KOPT-K1 (cell line): Measurements from ENCODE around the gene LAMA2.

Source experiments
- H3K27ac ChIP-seq: fragments of 200-600 bp; sonication (generic); 2 replicates; pipeline ENCODE4 v1.5.1; 2016; ENCODE audit warnings: antibody characterized with exemption, mild to moderate bottlenecking, low read depth, low read length; ENCODE audit not compliant: poor library complexity, severe bottlenecking
- H3K36me3 ChIP-seq: fragments of 200-600 bp; sonication (generic); 2 replicates; pipeline ENCODE4 v1.5.1; 2017; ENCODE audit warnings: antibody characterized with exemption, mild to moderate bottlenecking, low read length, moderate library complexity; ENCODE audit not compliant: insufficient read depth
- H3K9me3 ChIP-seq: fragments of 200-600 bp; sonication (generic); 2 replicates; pipeline ENCODE4 v1.5.1; 2017; ENCODE audit warnings: antibody characterized with exemption, low read length, mild to moderate bottlenecking; ENCODE audit not compliant: insufficient read depth, poor library complexity, severe bottlenecking

LAMA2 gene

DNA sequence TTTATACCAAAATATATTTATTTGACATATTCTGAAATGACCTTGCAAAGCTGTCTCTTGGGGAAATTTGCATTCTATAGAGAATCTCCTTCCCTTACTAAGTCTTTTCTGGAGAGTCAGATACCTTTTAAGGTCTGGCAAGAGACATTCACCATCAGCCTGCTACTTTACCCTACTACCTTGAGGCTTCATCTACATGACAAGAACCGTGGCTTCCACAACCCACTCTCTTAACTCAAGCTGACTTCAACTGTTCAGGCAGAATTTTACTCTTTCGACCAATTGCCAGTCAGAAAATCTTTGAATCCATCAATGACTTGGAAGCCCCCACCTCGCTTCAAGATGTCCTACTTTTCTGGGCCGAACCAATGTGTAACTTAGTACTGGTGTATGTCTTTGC, 314.2 kb downstream of the LAMA2 start:
- H3K36me3 ChIP-seq = no peaks in the 10 kb centered on the region
- no peaks in the 10 kb centered on the region for H3K9me3 ChIP-seq

DNA sequence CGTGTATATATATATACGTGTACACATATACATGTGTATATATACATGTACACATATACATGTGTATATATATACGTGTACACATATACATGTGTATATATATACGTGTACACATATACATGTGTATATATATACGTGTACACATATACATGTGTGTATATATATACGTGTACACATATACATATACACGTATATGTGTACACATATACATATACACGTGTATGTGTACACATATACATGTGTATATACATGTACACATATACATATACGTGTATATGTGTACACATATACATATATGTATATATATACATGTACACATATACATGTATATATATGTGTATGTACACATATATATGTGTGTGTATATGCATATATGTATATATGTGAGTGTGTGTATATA, 317.2 kb downstream of the LAMA2 start:
- Histone ChIP-seq H3K27ac (no peak overlapping the region), H3K36me3 (no peaks in the 10 kb centered on the region), H3K9me3 (no peaks in the 10 kb centered on the region)

More for the DNA sequence above, 314.2 kb downstream of the LAMA2 start:
- H3K27ac ChIP-seq = no peak overlapping the region

DNA sequence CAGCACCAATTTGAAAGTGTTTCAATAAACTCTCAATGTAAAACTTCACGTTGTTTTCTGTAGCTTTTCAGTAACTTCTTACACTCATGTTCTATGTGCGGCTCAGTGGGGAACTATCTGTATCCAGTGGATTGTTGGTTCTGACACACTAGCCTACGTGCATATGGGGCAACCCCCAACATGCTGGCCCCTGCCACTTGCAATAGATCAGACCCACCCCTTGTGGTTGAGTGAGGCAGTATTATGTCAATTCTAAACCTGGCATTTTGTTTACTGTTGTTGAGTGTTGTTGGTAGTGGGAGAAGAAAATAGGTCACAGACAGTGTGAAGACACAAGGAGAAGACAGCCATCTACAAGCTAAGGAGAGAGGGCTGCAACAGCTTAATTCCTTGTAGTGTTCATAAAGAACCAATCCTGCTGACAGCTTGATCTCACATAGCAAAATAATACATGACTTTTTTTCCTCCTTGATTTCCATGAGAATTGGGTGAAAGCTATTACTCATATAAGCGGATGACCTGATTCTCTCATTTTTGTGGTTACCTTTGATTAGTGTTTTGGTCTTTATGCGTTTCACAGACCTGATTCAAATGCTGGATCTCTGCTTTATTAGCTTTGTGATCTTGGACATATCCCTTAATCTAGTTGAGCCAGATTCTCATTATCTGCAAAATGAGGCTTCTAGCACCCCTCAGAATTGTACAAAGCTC, 320.4 kb downstream of the LAMA2 start:
- H3K9me3 ChIP-seq = no peaks in the 10 kb centered on the region
- no peaks in the 10 kb centered on the region for H3K36me3 ChIP-seq
- no peak overlapping the region for H3K27ac ChIP-seq

DNA sequence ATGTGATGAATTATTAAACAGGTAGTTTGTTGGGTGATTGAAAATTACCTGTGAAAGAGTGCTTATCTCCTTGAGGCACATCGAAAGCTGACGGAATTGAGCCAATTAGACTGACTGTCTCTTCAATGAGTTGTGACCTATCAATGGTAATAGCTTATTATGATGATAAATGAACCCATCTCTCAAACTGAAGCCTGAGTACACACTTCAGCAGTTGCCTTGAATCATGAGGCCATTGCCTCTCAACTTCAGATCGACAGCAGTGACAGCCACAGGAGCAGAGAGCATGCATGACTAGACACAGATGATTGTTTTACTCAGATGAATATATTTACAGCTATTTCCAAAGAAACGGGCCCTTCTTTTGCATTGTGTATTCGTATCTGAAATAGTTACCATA, 323.9 kb downstream of the LAMA2 start:
- Histone ChIP-seq H3K36me3 (no peaks in the 10 kb centered on the region), H3K27ac (no peak overlapping the region), H3K9me3 (no peaks in the 10 kb centered on the region)

DNA sequence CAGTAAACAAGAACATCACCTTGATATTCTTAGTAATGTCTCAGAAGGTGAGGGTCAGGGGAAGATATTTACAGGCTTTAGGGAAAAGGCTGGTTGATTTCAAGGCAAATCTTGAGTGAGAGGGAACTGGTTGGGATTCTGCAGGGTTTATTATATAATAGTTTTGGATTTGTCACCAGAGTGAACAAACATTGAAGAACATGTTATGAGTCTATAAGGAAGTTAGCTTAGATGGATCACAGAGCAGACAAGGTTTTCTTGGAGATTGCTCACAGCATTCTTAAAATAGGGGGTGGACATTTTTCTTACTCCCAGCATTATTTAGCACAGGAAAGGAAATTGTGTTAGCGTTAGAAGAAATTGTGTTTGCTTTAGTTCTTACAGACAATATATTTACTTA, 324.9 kb downstream of the LAMA2 start:
- Histone ChIP-seq H3K9me3 (no peaks in the 10 kb centered on the region), H3K36me3 (no peaks in the 10 kb centered on the region), H3K27ac (no peak overlapping the region)

DNA sequence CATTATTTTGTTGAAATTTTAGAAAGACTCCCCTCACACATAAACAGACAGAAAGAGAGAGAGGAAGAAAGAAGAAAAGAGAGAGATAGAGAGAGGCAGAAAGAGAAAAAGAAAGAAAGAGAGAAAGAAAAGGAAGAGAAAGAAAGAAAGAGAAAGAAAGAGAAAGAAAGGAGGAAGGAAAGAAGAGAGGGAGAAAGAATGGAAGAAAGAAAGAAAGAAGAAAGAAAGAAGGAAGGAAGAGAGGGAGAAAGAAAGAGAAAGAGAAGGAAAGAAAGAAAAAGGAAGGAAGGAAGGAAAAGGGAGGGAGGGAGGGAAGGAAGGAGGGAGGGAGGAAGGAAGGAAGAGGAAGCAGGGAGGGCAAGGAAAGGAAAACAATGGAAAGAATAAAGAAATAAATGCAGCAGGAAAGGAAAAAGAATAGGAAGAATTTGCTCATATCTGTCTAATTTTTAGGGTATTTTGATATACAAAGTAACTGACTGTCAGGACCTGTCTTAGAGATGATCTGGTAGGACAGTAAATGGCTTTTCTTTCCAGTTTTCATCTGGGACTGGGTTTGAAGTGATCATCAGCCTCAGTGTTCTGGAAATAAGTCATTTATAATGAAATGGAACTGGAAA, 325.6 kb downstream of the LAMA2 start:
- Histone ChIP-seq H3K27ac (no peak overlapping the region), H3K36me3 (no peaks in the 10 kb centered on the region), H3K9me3 (no peaks in the 10 kb centered on the region)

DNA sequence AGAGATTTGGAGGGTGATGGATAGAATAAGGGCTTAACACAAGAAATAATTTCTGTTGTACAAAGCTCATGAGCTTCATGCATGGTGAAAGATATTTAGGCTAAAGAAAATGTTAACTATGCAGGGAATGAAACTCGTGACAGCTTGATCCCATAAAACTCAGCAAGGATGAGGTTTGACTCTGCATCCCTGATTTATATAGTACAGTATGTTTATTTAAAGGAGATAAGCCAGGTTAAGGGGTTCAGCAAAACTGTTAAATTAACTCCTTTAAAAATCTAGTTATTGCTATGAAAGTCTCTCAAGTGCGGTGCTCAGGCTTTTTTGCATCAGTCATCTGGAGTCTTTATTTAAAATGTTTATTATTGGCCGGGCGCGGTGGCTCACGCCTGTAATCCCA, 326.4 kb downstream of the LAMA2 start:
- no peaks in the 10 kb centered on the region for H3K9me3 ChIP-seq
- no peak overlapping the region for H3K27ac ChIP-seq
- no peaks in the 10 kb centered on the region for H3K36me3 ChIP-seq

DNA sequence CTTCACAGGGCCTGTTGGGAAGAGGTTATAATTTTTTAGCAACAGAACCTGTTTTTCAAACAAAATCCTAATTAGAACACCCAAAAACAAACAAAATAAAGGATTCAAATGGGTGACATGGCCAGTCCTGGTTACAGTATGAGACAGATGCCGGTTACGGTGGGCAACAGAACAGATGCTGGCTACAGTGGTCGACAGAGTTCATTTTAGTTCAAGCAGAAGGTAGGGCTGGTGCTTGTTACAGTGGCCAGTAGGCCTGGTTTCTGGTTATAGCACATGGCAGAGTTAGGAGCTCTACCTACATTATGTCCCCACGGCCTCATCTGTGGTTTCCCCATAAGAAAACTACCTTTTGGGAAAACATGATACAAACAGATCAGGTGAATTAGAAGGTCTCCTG, 327.7 kb downstream of the LAMA2 start:
- Histone ChIP-seq H3K36me3 (no peaks in the 10 kb centered on the region), H3K27ac (no peak overlapping the region), H3K9me3 (no peaks in the 10 kb centered on the region)

DNA sequence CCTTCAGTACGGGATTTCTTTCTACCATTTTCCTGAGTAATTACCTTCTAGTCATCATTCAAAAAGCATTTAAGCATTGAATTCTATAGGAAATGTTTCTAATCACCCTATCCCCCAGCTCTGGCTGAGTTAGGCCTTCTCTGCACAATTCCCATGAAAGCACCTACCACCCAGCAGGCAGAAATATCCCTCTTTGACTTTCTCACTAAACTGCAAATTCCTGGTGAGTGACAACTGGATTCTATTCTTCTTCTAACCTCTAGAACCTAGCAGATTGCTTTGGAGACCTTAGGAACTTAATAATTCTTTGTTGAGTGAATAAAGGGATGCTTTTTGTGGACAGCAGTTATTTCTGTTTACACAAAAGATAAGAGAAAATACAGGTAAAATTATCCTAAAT, 328.7 kb downstream of the LAMA2 start:
- Histone ChIP-seq H3K27ac (no peak overlapping the region), H3K36me3 (no peaks in the 10 kb centered on the region), H3K9me3 (no peaks in the 10 kb centered on the region)

DNA sequence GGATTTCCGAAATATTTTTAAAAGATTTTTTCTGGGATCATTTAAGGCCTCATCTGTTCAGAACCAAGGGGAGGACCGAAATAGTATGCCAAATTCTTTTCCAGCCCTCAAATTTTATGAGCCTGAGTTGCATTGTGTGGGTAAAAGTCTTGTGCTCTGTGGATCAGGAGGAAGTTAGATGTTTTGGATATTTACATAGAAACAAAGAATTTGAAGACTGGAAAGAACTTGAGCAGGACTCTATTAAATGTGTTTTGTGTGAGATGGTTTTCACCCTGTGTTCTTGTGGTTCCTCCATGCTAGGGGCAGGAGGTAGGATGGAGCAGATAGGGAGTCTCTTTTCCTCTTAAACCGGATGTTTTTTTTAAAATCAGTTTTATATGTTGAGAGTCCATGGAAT, 329.1 kb downstream of the LAMA2 start:
- H3K27ac ChIP-seq = no peak overlapping the region
- no peaks in the 10 kb centered on the region for H3K9me3 ChIP-seq
- H3K36me3 ChIP-seq = no peaks in the 10 kb centered on the region

DNA sequence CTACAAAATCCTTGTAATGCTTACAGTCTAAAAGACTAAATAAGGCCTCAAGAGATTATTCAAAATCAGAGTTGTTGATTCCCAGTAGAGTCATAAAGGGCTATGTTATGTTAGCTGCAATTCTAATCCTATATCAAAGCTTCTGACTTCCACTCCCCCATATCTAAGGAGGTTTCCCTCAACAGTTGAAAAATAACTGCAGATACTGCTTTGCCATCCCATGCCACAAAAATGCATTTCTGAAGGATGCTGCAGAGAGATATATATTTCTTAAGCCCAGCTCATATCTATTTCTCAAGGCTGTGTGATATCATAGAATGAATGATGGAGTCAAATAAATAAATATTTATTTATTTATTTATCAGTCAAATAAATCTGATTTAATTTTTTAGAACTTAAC, 332.3 kb downstream of the LAMA2 start:
- Histone ChIP-seq H3K9me3 (no peaks in the 10 kb centered on the region), H3K27ac (no peak overlapping the region), H3K36me3 (no peaks in the 10 kb centered on the region)

DNA sequence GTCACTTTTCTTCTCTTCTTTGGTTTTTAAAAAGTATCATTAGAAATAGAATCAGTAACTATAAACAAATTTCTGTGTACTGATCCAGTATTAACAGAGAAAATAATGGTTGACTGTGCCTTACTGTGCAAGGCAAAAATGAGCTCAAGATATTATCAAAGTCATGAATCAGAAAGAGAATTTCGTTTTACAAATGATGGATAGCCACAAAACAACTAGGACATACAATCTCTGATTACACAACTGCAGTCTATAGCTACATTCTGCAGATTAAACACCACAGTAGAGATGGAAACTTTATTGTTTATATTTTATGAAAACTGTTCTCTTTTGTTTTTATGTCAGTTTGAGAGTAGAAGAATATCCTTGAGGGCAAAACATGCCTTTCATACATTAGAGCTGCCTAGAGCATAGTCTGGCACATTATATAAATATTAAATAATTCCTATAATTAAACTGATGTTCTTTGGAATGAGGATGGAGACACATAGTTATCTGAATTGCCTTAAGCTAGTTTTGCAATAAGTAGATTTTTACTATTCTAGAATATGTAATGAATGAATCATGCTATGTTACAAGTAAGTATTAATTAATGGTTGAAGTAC, 333.1 kb downstream of the LAMA2 start:
- no peak overlapping the region for H3K27ac ChIP-seq
- no peaks in the 10 kb centered on the region for H3K9me3 ChIP-seq
- H3K36me3 ChIP-seq = no peaks in the 10 kb centered on the region

DNA sequence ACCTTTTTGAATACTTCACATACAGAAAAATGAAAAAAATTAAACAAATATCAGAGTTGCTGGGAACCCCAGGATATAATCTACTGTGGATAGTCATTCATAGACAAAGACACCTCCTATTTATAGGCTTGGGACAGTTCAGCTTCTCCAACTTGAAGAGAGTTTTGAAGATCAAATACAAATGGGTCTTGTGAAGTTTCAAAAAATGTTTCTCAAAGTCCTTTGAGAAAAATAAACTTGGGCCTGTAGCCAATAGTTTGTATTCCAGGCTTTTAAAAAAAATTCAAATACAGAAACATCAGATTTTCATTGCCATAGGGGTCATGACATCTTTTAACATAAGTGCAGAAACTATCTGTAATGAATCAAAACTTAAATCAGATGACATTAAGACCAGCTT, 334.8 kb downstream of the LAMA2 start:
- Histone ChIP-seq H3K36me3 (no peaks in the 10 kb centered on the region), H3K9me3 (no peaks in the 10 kb centered on the region), H3K27ac (no peak overlapping the region)

DNA sequence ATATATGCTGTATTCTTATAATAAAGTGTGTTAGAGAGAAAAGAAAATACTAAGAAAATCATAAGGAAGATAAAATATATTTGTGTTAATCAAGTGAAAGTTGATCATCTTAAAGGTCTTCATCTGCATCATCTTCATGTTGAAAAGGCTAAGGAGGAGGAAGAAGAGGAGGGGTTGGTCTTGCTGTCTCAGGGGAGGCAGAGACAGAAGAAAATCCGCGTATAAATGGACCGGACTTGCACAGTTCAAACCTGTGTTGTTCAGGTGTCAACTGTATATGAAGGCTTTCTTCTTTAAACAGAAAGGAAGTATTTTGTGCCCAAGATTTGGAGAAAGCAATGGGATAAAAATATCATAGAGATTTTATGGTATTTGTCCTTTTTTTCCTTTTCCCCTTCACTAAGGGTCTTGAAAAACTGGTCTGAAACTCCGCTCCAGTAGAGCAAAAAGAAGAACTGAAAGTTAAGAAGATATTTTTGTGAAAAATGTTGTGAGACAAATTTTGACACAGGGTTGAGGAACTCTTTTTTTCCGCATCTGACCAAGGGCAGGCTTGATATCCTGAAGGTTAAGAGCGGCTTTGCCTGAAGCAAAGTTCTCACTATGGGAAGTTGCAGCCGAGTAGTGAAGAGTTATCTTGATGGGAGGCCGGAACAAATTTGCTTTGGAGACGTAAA, 350.7 kb downstream of the LAMA2 start:
- no peaks in the 10 kb centered on the region for H3K36me3 ChIP-seq
- no peak overlapping the region for H3K27ac ChIP-seq
- H3K9me3 ChIP-seq = no peaks in the 10 kb centered on the region

DNA sequence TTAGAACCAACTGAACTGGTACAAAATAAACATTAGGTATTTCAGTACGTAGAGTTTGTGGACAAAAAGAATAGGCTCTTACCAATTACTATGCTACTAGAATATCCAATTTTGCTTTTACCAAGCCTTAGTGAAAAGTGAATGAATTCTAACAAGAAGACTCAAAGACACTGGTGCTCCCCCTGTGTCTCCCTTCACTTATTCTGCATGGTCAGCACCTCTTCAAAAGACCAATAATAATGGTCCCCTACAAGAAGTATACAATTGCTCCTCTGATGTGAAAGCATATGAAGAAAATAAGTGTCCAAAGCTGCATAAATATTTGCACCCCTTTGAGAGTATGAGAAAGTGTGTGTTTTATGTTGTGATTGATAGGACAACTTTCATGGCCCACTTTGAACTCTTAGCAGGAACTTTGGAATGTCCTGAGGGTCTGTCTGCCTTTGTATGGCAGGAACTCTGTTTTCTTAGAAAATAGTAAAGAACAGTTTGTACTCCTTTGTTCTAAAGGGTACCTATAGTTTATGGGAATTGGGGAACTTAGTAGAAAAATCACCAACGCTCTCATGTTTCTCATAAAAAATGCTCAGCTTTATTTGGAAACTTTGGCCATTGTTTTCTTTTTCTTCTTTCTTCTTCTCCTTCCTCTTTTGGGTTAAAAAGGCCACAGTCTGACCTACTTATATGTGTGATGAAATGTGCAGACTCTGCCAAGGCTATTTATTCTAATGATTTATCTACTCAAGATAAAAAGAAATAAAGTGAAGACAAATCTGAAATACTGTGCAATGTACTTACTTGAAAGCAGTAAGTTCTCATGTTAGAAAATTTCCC, 352.4 kb downstream of the LAMA2 start:
- Histone ChIP-seq H3K27ac (no peak overlapping the region), H3K36me3 (no peaks in the 10 kb centered on the region), H3K9me3 (no peaks in the 10 kb centered on the region)
